Gastrocnemius medialis (tissue), 4 donors: Measurements from ENCODE around the gene NREP.

Experiments used
- CTCF ChIP-seq, 5 experiments: fragments of 450-650 bp in 3 of 5; fragments of 200-600 bp in 2 of 5; sonication (generic) in 2 of 5; IDR thresholded peaks in 4 of 5; conservative IDR thresholded peaks in 1 of 5; 1 replicate in 4 of 5; 2 replicates in 1 of 5; pipeline ENCODE4 v1.5.1; 2016 to 2019; ENCODE audit warnings: antibody characterized with exemption in 5 of 5, mild to moderate bottlenecking in 3 of 5, moderate library complexity in 3 of 5
- POLR2A ChIP-seq, 2 donors: fragments of 450-650 bp; IDR thresholded peaks; one replicate each; pipeline ENCODE4 v1.6.1; 2017; ENCODE audit warnings: antibody characterized with exemption in 2 of 2, mild to moderate bottlenecking in 2 of 2, moderate library complexity in 2 of 2

GRCh38 chr5:111805071-111805470, 48.1 kb upstream of the NREP start:
- TF ChIP-seq CTCF (IDR thresholded peaks at IDR 0.05 in 4 of 5, conservative IDR thresholded peaks at IDR 0.05 in 1 of 5) (no peak), POLR2A (IDR thresholded peaks at IDR 0.05) (no peak)
